Central memory CD8-positive, alpha-beta T cell (primary cell): ENCODE results near the gene GART.
"Not testable (repeated sequence)": the region's sequence is repeated elsewhere in the genome, so short reads cannot be mapped to it uniquely, and the experiment has no call there.

Source experiments
- ATAC-seq: fragments of 150-1000 bp; cut with Tn5 transposase; replicated peaks from 2 replicates; pipeline ENCODE4 v1.10.0; 2022; ENCODE audit warnings: mild to moderate bottlenecking, moderate FRiP score, moderate number of reproducible peaks; ENCODE audit not compliant: poor library complexity, severe bottlenecking; ENCODE audit errors: extremely low read depth
- DNase-seq, 2 donors: peaks; one replicate each; pipeline ENCODE4 v3.0.0; 2021; ENCODE audit warnings: low spot score in 2 of 2
- H3K27ac Mint-ChIP-seq: one replicate; pipeline ENCODE4 v1.8.0; 2022; ENCODE audit warnings: low read depth, mild to moderate bottlenecking, moderate library complexity, mixed read lengths
- H3K27me3 Mint-ChIP-seq: one replicate; pipeline ENCODE4 v1.8.0; 2022; ENCODE audit warnings: mixed read lengths
- H3K36me3 Mint-ChIP-seq: one replicate; pipeline ENCODE4 v1.8.0; 2022; ENCODE audit warnings: mild to moderate bottlenecking, moderate library complexity, mixed read lengths; ENCODE audit not compliant: insufficient read depth
- H3K4me1 Mint-ChIP-seq: one replicate; pipeline ENCODE4 v1.8.0; 2022; ENCODE audit warnings: mixed read lengths
- H3K4me3 Mint-ChIP-seq: one replicate; pipeline ENCODE4 v1.8.0; 2022; ENCODE audit warnings: mild to moderate bottlenecking, moderate library complexity, mixed read lengths
- H3K9me3 Mint-ChIP-seq: one replicate; pipeline ENCODE4 v1.8.0; 2022; ENCODE audit warnings: mixed read lengths

The GART gene

DNA sequence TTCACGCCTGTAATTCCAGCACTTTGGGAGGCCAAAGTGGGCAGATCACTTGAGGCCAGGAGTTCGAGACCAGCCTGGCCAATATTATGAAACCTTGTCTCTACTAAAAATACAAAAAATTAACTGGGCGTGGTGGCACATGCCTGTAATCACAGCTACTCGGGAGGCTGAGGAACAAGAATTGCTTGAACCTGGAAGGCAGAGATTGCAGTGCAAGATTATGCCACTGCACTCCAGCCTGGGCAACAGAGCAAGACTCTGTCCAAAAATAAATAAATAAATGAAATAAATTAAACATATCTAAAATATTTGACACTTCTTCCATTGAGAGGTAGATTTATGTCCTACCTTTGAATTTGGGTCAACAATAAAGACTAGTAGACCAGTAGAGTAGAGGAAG, 72.7 kb downstream of the GART start:
- not testable (repeated sequence) for DNase-seq, ATAC-seq, H3K9me3 Mint-ChIP-seq, H3K27me3 Mint-ChIP-seq, H3K27ac Mint-ChIP-seq, H3K4me3 Mint-ChIP-seq
- Mint-ChIP-seq H3K36me3 (peaks cover 11% of the 10 kb centered on the region), H3K4me1 (peaks cover 18% of the 10 kb centered on the region)

DNA sequence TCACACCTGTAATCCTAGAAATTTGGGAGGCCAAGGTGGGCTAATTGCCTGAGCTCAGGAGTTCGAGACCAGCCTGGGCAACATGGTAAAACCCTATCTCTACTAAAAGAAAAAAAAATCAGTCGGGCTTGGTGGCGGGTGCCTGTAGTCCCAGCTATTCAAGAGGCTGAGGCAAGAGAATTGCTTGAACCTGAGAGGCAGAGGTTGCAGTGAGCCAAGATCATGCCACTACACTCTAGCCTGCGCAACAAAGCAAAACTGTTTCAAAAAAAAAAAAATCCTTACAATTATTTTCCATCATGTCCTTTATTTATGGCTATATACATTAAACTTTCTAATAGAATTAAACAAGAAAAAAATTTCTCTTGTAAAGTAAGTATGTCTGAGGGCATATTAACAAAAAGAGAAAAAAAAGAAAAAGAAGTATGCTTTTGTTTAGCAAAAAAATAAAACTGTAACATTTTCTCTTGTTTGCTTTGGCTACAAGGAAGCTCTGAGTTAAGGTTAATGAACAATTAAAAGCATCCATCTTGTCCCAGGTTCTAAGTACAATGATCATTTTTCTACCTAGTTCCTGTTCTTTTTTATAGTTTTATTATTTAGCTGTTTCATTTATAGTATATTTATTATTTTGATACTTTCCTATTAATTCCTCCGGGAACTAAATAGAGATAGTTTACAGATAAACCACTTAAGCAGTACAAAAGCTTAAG, 80.2 kb downstream of the GART start:
- Mint-ChIP-seq H3K4me1 (no peaks in the 10 kb centered on the region), H3K27me3 (no peaks in the 10 kb centered on the region), H3K4me3 (no peak overlapping the region), H3K9me3 (no peaks in the 10 kb centered on the region), H3K27ac (no peak overlapping the region), H3K36me3 (peaks cover 19% of the 10 kb centered on the region)
- no peak for DNase-seq
- ATAC-seq: no peak

DNA sequence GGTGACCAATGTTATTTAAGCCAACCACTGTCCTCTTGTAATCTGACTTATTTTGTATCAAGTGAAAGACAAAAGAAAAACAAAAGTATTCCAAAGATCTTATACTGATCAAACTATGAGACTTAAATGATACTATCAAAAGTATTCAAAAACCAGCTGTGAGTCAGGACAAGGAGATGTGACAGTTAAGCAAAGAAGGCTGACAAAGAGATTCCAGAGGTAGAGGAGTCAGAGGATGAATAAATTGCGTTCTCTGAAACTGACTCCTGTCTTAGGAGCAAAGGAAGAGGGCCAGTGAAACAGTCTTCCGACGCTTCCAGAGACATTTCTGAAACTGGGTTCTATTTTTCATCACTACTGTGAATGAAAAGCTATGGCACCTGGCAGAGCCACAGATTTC, 83.1 kb downstream of the GART start:
- no peak overlapping the region for H3K4me3 Mint-ChIP-seq
- no peak overlapping the region for H3K27ac Mint-ChIP-seq
- peaks cover 14% of the 10 kb centered on the region for H3K36me3 Mint-ChIP-seq
- H3K9me3 Mint-ChIP-seq: no peaks in the 10 kb centered on the region
- DNase-seq (no peak), ATAC-seq (no peak)
- no peaks in the 10 kb centered on the region for H3K27me3 Mint-ChIP-seq
- no peaks in the 10 kb centered on the region for H3K4me1 Mint-ChIP-seq

DNA sequence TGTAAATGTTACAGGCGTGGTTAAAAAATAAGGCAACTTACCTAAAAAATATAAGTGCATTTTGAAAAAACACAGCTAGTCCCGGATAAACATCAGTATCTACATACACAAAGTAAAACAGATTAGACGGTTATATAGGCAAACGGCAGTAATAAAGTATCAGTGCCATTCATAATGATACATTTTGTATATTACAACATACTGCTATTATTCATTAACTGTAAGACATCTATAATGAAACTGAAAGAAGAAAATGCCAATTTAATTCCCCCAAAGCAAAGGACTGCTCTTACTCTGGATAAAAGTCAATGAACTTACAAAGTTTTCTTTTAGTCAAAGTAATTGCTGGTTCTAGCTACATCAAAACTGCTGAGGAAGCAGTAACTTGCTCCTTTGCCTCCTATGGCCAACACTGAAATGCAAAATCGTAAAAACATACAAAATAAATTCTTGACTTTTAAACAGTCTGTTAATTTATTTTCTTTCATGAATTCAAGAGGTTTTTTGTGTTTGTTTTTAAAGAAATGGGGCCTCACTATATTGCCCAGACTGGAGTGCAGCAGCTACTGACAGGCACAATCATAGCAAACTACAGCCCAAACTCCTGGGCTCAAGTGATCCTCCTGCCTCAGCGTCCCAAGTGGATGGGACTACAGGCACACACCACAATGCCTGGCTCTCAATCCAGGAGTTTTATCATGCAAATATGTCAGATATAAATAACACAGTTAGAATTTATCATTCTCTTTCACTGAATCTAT, 86.1 kb downstream of the GART start:
- ATAC-seq: no peak
- no peak for DNase-seq
- no peaks in the 10 kb centered on the region for H3K4me1 Mint-ChIP-seq
- H3K27me3 Mint-ChIP-seq: no peaks in the 10 kb centered on the region
- H3K36me3 Mint-ChIP-seq: peaks cover 18% of the 10 kb centered on the region
- no peak overlapping the region for H3K4me3 Mint-ChIP-seq
- H3K9me3 Mint-ChIP-seq: no peaks in the 10 kb centered on the region
- no peak overlapping the region for H3K27ac Mint-ChIP-seq
